KG1 (cell line): ENCODE data around the gene SUN1.
A peak's percentile ranks its signal among the peaks of the same experiment; 100 is the strongest.
"Not testable (repeated sequence)": the region's sequence is repeated elsewhere in the genome, so short reads cannot be mapped to it uniquely, and the experiment has no call there.

ENCODE experiments used
- DNase-seq: peaks from one replicate; lab custom pipeline; 2025; lab: John Stamatoyannopoulos, UW

Gene SUN1

GRCh38 chr7:856444-857095, 24.3 kb downstream of the SUN1 start:
- DNase-seq = no peak

- DNase-seq = no peak
Measured at GRCh38 chr7:857661-858060, 25.4 kb downstream of the SUN1 start.

- DNase-seq = no peak
Measured at GRCh38 chr7:859359-860030, 27.2 kb downstream of the SUN1 start.

GRCh38 chr7:860149-860548, 27.9 kb downstream of the SUN1 start:
- no peak for DNase-seq

GRCh38 chr7:861222-861621, 28.9 kb downstream of the SUN1 start:
- DNase-seq = no peak

GRCh38 chr7:862157-862556, 29.9 kb downstream of the SUN1 start:
- no peak for DNase-seq

- no peak for DNase-seq
Measured at GRCh38 chr7:863106-863505, 30.8 kb downstream of the SUN1 start.

GRCh38 chr7:865921-866320, 33.6 kb downstream of the SUN1 start:
- DNase-seq = no peak

- no peak for DNase-seq
Measured at GRCh38 chr7:867001-867405, 34.7 kb downstream of the SUN1 start.

- DNase-seq = no peak
Measured at GRCh38 chr7:867406-868188, 35.3 kb downstream of the SUN1 start.

- no peak for DNase-seq
Measured at GRCh38 chr7:868189-868486, 35.9 kb downstream of the SUN1 start.

GRCh38 chr7:869348-869747, 37.1 kb downstream of the SUN1 start:
- no peak for DNase-seq

- DNase-seq = no peak
Measured at GRCh38 chr7:871900-872537, 39.7 kb downstream of the SUN1 start.

GRCh38 chr7:872685-873084, 40.4 kb downstream of the SUN1 start:
- not testable (repeated sequence) for DNase-seq

GRCh38 chr7:873367-874002, 41.2 kb downstream of the SUN1 start:
- peak; percentile 65 for DNase-seq

GRCh38 chr7:874031-874749, 41.9 kb downstream of the SUN1 start:
- no peak for DNase-seq

GRCh38 chr7:875051-875450, 42.8 kb downstream of the SUN1 start:
- no peak for DNase-seq

GRCh38 chr7:875476-876076, 43.3 kb downstream of the SUN1 start:
- no peak for DNase-seq

- DNase-seq = peak; percentile 78
Measured at GRCh38 chr7:876077-876971, 44.0 kb downstream of the SUN1 start, which contains the start of gene GET4. Gene GET4, plus strand, starts transcription at chr7:876554. Its CDS starts 92 bp downstream, at chr7:876646.

- no peak for DNase-seq
Measured at GRCh38 chr7:876972-877311, 44.7 kb downstream of the SUN1 start.
